Activated T-cell treated with anti-CD3 and anti-CD28 coated beads, Interleukin-2, amount 50 U/mL, for 48 hours (primary cell): ENCODE measurements around the gene TOR1AIP1.

Experiments used
- DNase-seq, 2 experiments: peaks; one replicate each; pipeline ENCODE4 v3.0.0-alpha.2; 2020

TOR1AIP1 gene

DNA sequence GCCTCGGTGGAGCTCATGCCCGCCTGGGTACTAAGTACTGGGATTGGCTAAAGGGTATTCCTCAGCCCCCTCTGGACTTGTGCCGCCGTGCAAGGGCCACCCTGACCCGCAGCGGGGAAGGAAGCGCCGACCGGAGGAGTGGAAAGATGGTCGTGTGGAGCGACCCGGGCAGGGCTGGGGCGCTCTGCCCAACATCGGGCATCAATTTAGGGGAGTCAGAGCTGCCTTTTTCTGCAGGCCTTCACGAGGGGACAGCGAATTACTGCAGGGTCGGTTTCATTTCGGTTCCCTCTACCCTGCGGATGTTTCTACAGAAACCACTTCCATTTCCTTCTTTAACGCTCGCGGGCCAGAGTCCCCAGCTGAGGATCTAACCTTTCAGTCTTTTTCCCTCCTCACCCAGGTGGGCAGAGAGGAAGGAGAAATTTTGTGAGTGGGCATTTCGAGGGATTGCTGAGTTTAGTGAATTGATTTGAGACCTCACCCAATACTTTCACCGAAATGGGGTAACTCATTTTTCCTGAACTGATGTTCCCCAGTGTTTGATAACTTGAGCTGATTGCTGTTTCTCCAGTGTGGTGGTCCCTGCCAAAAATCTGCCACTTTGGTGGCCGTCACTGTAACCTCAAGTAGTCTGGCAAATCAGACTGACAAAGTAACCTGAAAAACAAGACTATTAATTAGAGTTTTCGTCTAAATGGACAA lies 1.1 kb downstream of the TOR1AIP1 start:
- DNase-seq = peak in 1 of 2 experiments; percentile 34

DNA sequence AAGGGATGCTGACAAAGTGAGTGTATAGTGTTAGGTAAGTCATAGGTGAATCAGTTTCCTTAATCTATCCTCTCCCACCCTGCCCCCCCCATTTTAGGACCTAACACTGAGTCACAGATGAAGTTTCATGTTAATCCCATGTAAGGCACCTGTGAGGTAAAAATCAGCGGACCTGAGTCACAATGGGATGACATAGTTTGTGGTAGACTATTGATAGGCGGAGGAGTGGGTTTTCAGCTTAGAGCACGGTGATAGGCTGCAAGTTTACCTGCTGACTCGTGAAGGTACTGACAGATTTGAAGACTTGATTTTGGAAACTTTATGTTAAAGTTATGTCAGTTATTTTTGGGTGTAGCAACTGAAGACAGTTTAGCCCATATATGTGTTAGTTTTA lies 1.7 kb downstream of the TOR1AIP1 start:
- DNase-seq = peak; percentile 41 to 63

DNA sequence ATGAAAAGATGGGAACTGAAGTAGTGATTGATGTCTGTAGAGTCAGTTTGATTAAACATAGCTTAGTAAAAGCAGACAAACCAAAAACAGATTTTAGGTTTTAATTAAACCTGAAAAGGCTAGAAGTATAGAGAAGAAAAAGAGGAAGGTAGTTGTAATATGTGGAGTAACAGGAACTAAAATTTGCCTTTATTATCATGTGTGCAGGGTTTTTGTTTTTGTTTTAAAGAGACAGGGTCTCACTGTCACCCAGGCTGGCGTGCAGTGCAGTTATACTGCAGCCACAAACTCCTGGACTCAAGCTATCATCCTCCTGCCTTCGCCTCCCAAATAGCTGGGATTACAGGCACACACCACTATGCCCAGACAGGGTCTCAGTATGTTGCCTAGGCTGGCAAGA lies 6.0 kb downstream of the TOR1AIP1 start:
- no peak for DNase-seq

GRCh38 chr1:179889589-179889988 lies 7.5 kb downstream of the TOR1AIP1 start:
- no peak for DNase-seq

DNA sequence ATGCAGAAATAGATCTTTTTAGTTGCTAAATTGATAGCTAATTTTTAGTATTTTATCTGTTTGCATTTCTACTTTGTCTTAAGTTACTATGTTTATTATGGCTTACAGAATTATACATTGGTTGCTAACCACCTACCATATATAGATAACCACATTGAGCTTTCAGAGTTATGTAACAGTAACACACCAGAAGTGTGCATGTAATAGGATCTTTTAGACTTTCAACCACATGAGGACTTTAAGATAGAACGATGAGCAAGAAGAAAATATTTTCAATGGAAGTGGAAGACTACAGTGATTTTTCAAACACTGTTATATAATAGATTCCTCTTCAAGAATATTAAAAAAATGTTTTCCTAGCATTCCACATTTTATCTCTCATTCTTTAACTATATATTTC lies 28.8 kb downstream of the TOR1AIP1 start:
- DNase-seq = no peak

GRCh38 chr1:179911812-179912211 lies 29.7 kb downstream of the TOR1AIP1 start:
- no peak for DNase-seq

- no peak for DNase-seq
These were observed 35.7 kb downstream of the TOR1AIP1 start for GRCh38 chr1:179917601-179918429.

GRCh38 chr1:179921472-179921871 lies 39.4 kb downstream of the TOR1AIP1 start:
- DNase-seq = no peak

DNA sequence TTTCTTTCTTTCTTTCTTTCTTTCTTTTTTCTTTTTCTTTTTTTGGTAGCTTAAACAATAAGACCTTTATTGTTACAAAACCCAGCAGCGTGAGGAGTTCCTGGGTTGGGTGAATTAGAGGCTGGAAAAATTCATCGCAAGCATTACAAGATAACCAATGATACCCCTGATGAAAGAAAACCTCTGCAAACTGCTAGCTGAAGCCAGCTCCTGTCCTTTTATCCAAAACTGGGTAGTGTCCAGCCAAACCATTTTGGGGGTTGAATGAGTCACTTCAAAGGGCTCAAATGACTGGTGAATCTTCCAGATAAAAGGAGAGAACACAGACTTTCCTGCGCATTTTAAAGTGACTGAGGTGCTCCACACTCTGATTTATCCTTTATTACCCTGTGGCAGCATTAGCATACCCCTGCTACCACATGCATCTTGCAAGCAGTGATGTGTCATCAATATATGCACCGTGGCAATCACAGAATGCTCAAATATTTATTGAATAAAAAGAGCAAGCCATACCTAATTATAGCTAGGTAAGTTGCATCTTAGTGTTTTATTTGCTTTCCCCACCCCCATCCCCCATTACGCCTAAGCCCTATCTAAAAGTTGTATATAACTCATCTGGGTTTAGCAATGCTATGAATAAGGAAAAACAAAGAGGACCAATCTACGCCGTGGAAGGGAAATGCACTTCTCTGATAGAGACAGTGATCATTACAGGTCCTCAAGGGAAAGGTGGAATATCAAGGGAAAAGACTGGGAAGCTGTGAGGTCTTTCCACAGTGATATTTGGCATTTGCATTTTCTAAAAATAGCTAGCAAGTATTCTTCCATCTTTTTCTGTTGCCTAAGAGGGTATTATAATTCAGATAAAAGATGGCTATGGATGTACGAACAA lies 40.1 kb downstream of the TOR1AIP1 start:
- no peak for DNase-seq

DNA sequence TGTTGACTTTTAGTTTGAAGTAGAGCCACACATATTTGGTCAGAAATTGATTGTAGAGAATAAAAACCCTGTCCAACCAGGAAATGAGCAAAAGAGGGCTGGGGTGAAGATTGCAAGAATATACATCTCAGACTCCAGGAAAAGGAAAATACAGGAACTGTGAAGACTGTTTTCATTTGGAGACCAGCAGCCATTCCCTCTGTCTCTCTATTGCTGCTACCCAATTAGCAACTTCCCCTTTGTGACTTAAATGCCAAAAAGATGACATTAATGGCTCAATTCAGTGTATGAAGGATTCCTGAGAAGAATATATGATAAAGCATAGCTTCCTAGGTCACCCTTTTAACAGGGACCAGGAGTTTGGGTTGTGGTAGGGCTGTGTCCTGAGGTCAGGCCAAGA lies 40.9 kb downstream of the TOR1AIP1 start:
- DNase-seq = no peak

DNA sequence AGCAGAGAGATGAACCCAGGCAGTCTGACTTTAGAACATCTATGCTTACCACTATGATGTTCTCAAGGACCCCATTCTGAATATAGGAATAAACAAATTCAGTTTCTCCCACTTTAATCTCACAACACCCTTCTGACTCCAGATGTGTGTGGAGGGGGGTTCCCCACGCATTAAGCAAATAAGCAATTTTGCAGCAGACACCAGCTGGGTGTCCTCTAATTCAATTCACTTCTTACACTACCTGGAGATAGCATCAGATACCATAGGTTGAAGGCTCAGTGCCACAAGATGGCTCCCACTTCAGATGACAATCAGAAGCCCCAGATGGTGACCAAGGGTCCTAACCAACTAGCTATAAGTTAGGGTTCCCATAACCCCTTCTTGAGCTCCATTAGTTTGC lies 42.2 kb downstream of the TOR1AIP1 start:
- no peak for DNase-seq

GRCh38 chr1:179925302-179925701 lies 43.2 kb downstream of the TOR1AIP1 start:
- DNase-seq = no peak

DNA sequence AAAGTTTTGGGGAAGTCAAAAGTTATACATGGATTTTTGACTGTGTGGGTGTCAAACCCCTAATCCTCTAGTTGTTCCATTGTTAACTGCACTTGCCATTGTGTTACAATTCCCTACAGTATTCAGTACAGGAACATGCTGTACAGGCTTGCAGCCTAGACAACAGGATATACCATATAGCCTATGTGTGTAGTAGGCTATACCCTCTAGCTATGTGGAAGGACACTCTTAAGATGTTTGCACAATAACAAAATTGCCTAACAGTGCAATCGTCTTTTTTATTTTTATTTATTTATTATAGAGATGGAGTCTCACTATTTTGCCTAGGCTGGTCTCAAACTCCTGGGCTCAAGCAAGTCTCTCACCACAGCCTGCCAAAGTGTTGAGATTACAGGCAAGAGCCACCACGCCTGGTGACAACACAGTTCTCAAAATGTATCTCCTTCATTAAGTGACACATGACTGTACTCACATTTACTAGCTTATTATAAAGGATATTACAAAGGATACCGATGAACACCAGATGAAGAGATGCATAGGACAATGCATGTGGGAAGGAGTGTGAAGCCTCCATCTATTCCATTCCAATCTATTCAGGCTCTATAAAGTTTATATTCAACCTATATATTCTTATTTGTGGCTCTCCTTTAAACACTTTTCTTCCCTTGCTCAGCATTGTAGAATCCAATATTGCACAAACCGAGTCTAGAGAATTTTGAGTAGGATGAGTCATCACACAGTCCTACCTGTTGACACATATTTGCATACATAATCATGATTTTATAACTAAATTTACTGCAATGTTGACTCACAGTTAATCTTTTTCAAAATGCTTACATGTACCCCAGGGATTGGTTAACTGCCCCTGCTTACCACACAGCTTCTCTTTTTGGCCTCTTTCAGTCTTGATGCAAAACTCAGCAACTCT lies 44.1 kb downstream of the TOR1AIP1 start:
- no peak for DNase-seq

- no peak for DNase-seq
These were observed 44.7 kb downstream of the TOR1AIP1 start for GRCh38 chr1:179926850-179927205.

DNA sequence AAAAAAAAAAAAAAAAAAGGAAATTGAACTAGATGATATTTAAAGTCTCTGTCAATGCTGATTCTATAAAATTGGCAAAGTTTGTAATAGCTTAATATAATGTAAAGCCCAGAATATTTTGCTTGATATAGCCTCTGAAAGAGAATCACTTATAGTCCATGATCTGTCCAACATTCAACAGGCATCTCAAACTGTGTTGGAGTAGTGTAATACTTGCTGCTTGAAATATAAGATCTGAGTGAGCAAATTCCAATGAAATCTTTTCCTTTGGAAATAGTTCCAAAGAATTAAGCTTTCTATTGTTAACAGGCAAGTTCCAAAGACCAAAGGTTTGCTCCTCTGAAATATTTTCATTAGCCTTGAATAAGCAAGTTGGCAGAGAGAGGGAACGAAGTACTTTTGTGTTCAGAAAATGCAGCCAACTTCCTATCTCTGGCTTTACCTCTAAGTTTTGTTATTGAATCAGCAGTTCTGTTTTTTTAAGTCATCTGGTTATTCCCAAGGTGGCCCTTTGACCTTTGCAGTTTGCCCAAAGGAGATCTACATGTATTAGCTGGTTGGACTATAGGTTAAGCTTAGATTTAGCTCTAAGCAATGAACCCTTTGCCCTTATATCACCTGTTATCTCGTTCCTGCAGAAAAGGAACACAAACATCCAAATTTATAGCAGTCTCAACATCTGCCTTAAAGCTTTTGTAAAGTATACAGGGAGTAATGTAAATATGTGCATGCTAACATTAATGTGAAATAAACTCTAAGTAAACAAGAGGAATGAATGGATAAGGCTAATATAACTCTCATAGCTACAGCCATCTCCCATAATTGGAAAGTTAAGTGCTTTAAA lies 48.1 kb downstream of the TOR1AIP1 start:
- no peak for DNase-seq

DNA sequence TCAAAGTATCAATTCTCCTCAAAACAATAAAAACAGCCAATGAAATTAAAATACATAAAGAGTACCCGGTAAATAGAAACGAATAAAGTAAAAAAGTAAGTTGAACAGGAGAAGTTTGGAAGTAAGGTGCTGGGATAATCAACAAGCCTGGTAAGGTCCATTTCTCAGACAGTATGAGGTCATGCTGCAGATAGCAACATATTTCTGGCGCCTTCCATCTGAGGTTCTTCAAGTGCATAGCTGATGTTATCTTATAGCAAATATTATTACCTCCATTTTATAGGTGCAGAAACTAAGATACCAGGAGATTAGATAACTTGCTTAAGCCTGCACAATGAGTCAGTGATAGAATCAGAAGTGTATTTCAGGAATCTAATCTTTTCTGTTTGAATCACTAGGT lies 48.8 kb downstream of the TOR1AIP1 start:
- no peak for DNase-seq

- no peak for DNase-seq
These were observed 51.1 kb downstream of the TOR1AIP1 start for GRCh38 chr1:179933219-179933618.

DNA sequence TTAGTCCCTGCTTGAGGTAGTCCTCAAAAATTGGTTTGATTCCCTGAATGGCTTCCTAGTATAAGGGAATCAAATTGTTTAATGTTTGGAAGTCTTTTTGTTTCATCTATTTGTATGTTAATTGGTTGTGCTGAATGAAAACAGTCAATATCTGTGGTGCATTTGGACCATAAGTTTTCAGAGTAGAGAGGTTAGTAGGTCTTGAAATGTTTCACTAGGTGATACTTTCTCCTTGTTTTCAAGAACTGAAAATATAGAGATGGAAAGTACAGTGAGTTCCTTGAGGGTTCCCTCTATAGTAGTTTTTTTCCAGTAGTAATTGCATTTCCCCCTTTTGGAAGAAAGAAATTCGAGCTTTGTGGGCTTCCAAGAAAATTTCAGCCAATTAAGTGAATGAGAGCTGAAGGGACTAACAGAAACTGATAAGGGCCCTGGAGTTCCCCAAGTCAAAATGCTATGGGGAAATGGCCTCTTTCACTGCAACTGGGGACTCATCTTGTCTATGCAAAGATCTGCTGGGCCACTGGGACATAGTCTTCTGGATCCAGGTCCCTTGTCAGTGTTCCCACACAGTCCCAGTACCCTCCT lies 53.9 kb downstream of the TOR1AIP1 start:
- no peak for DNase-seq

GRCh38 chr1:179937668-179938254 lies 55.7 kb downstream of the TOR1AIP1 start:
- DNase-seq = no peak

GRCh38 chr1:179938752-179939151 lies 56.7 kb downstream of the TOR1AIP1 start:
- DNase-seq = no peak

GRCh38 chr1:179939941-179940340 lies 57.9 kb downstream of the TOR1AIP1 start:
- DNase-seq = no peak
